Measurements from ENCODE around the gene SDK1.
A peak's percentile ranks its signal among the peaks of the same experiment; 100 is the strongest.

Gene SDK1

DNA sequence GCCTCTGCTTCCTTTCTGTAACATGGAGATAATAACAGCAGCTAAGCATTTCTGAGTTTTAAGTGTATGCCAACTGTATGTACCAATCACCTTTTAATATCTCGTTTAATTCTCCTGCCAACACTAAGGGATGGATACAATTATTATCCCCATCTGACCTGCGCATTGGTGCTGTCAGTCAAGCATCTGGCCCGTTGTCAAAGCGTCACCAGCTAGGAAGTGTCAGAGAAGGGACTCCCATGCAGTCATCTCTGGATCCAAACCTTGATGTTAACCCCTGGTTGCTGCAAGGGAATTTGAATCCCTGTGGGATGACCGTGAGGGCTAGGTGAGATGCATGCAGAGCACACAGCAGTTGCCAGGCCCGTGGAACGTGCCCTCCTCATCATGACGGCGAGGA is 506.8 kb downstream of the SDK1 start:
- POLR2A ChIA-PET (ENCODE audit: low non-redundant PET): no interaction called here
- H3K27ac ChIP-seq: no peak overlapping the region
- DNase-seq (ENCODE audit: low spot score): no peak
- CTCF ChIA-PET: no interaction called here
- TF ChIP-seq, protein P1, sequence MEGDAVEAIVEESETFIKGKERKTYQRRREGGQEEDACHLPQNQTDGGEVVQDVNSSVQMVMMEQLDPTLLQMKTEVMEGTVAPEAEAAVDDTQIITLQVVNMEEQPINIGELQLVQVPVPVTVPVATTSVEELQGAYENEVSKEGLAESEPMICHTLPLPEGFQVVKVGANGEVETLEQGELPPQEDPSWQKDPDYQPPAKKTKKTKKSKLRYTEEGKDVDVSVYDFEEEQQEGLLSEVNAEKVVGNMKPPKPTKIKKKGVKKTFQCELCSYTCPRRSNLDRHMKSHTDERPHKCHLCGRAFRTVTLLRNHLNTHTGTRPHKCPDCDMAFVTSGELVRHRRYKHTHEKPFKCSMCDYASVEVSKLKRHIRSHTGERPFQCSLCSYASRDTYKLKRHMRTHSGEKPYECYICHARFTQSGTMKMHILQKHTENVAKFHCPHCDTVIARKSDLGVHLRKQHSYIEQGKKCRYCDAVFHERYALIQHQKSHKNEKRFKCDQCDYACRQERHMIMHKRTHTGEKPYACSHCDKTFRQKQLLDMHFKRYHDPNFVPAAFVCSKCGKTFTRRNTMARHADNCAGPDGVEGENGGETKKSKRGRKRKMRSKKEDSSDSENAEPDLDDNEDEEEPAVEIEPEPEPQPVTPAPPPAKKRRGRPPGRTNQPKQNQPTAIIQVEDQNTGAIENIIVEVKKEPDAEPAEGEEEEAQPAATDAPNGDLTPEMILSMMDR (conservative IDR thresholded peaks at IDR 0.05; ENCODE audit: low read depth): no peak

DNA sequence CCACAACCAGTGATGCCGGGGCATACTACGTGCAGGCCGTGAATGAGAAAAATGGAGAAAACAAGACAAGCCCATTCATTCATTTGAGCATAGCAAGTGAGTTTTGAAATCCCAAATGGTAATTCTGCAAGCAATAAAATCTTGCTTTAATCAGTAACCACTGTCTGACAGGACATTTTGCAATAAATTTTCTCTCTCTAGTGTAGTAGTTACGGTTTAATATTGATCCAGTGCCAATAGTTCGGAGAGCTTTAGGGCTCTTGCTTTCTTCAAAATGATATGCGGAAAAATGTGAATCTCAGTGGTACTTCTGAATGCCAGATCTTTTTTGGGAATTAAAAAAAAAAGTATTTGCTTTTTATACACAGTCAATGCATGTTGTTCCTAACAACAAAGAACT is 520.4 kb downstream of the SDK1 start:
- POLR2A ChIA-PET (ENCODE audit: low non-redundant PET): no interaction called here
- DNase-seq (ENCODE audit: low spot score): no peak
- CTCF ChIA-PET: interaction anchor here (0.6 kb wide), 1 partner anchor 1212 kb away, joined by 4 read pairs; no protein-coding TSS in a partner anchor
- no peak overlapping the region for H3K27ac ChIP-seq
- TF ChIP-seq, protein P1 (conservative IDR thresholded peaks at IDR 0.05; ENCODE audit: low read depth): no peak

DNA sequence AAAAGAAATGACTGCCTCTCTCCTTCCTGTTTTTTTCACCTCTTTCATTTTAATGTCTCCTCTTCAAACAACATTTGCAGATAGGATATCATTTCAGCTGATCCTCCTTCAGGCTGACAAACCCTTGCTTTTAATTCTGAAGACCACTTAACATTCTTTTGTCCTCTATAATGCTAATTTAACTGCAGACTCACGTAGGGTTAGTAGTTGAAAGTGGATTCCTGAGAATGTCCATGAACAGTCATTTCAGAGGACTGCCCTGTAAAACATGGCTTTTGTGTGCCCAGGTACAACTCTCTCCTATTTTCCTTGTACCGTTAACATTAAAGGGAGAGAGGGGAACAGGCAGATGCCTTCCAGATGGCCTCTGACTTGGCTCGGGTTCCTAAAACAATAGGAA is 524.4 kb downstream of the SDK1 start:
- H3K27ac ChIP-seq: no peak overlapping the region
- TF ChIP-seq, protein P1 (conservative IDR thresholded peaks at IDR 0.05; ENCODE audit: low read depth): no peak
- CTCF ChIA-PET: no interaction called here
- POLR2A ChIA-PET (ENCODE audit: low non-redundant PET): no interaction called here
- no peak for DNase-seq (ENCODE audit: low spot score)

DNA sequence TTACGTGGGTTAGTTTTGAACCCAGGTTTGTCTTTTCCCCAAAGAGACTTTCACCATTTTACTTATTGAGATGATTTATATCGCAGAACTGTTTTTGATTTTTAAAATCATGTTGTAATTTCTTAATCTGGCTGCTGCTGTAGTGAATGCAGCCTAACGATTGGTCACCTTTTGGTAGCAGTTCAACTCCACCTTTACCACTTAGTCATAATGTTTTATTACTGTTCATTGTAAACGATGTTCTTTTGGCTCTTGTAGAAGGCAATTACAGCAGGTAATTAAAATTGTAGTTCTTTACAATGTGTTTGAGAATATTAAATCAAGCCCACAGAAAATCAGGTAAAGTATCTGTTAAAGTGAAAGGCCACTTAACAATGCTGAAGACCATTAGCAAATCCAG is 531.1 kb downstream of the SDK1 start:
- TF ChIP-seq, protein P1 (conservative IDR thresholded peaks at IDR 0.05; ENCODE audit: low read depth): no peak
- no peak for DNase-seq (ENCODE audit: low spot score)
- ChIA-PET POLR2A (ENCODE audit: low non-redundant PET) (no interaction called here), CTCF (no interaction called here)
- no peak overlapping the region for H3K27ac ChIP-seq

DNA sequence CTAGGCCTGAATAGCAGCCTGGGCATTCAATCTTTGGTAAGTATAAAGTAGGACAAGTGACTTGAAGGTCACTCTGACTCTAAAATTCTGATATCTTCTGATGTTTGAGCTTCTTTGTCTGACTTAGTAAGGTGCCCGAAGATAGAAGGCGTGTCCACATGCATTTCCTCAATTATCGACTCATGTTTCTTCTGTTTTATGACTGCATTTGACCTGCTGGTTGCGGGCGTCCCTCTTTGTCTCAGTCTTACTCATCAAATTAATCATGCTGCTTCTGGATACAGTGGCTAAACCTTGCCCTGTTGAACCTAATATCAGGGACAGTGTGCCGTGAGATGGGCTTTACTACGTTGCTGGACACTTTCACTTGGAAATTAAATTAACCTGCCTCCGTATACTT is 534.1 kb downstream of the SDK1 start:
- DNase-seq (ENCODE audit: low spot score): peak; percentile 71
- ChIA-PET POLR2A (ENCODE audit: low non-redundant PET) (no interaction called here), CTCF (interaction anchor here (0.6 kb wide), 1 partner anchor 44 kb away, joined by 4 read pairs; no protein-coding TSS in a partner anchor)
- TF ChIP-seq, protein P1 (conservative IDR thresholded peaks at IDR 0.05; ENCODE audit: low read depth): no peak
- no peak overlapping the region for H3K27ac ChIP-seq

DNA sequence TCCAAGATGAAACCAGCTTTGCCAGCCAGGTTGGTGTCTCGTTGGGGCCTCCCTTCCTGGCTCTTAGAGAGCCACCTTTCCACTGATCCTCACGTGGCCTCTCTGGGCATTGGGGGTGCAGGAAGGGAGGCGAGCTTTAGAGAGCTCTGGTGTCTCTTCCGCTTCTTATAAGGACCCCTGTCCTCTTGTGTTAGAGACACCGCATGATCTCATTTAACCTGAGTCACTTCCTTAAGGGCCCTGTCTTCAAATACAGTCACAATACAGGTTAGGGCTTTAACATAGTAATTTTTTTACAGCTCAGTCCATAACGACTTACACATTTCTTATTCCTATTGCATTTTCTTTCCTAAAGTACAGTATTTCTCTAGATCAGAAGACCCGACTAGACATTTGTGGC is 535.8 kb downstream of the SDK1 start:
- ChIA-PET POLR2A (ENCODE audit: low non-redundant PET) (no interaction called here), CTCF (interaction anchor here (0.6 kb wide), 1 partner anchor 166 kb away, joined by 4 read pairs; no protein-coding TSS in a partner anchor)
- H3K27ac ChIP-seq: no peak overlapping the region
- no peak for DNase-seq (ENCODE audit: low spot score)
- TF ChIP-seq, protein P1 (conservative IDR thresholded peaks at IDR 0.05; ENCODE audit: low read depth): no peak
